HG02623 (cell line): ENCODE data around the gene NUAK1.

Experiments
- ATAC-seq: cut with Tn5 transposase; IDR thresholded peaks from one replicate; pipeline ENCODE4 v1.9.1; 2021; ENCODE audit warnings: moderate library complexity; ENCODE audit not compliant: unreplicated experiment

The NUAK1 gene

GRCh38 chr12:106064721-106065021 is 74.1 kb downstream of the NUAK1 start:
- no peak for ATAC-seq

GRCh38 chr12:106063826-106064720 is 74.7 kb downstream of the NUAK1 start:
- ATAC-seq, result no peak

- ATAC-seq, result no peak
Observed at GRCh38 chr12:106062693-106063092, 76.1 kb downstream of the NUAK1 start.

- no peak for ATAC-seq
Observed at GRCh38 chr12:106058256-106059182, 80.2 kb downstream of the NUAK1 start.

- ATAC-seq, result no peak
Observed at GRCh38 chr12:106054049-106054448, 84.7 kb downstream of the NUAK1 start.

- no peak for ATAC-seq
Observed at GRCh38 chr12:106051853-106052531, 86.8 kb downstream of the NUAK1 start.

- ATAC-seq, result no peak
Observed at GRCh38 chr12:106049546-106049945, 89.2 kb downstream of the NUAK1 start.

GRCh38 chr12:106049105-106049504 is 89.6 kb downstream of the NUAK1 start:
- ATAC-seq, result no peak

GRCh38 chr12:106048676-106049075 is 90.1 kb downstream of the NUAK1 start:
- ATAC-seq, result no peak

GRCh38 chr12:106048016-106048415 is 90.7 kb downstream of the NUAK1 start:
- ATAC-seq, result no peak

GRCh38 chr12:106046947-106047346 is 91.8 kb downstream of the NUAK1 start:
- ATAC-seq, result no peak

- no peak for ATAC-seq
Observed at GRCh38 chr12:106046301-106046846, 92.4 kb downstream of the NUAK1 start.

GRCh38 chr12:106045251-106045674 is 93.5 kb downstream of the NUAK1 start:
- ATAC-seq, result no peak

- ATAC-seq, result no peak
Observed at GRCh38 chr12:106044773-106045172, 94.0 kb downstream of the NUAK1 start.

GRCh38 chr12:106042037-106042436 is 96.7 kb downstream of the NUAK1 start:
- no peak for ATAC-seq

GRCh38 chr12:106040521-106040920 is 98.2 kb downstream of the NUAK1 start:
- no peak for ATAC-seq

GRCh38 chr12:106039646-106040404 is 98.9 kb downstream of the NUAK1 start:
- ATAC-seq, result no peak

GRCh38 chr12:106039242-106039641 is 99.5 kb downstream of the NUAK1 start:
- no peak for ATAC-seq

GRCh38 chr12:106037524-106038298 is 101.0 kb downstream of the NUAK1 start:
- no peak for ATAC-seq
